SU-DHL-6 (cell line): ENCODE data around the gene PNMT.

ENCODE experiments used
- H2AFZ ChIP-seq: fragments of 200-600 bp; sonication (generic); 2 replicates; pipeline ENCODE4 v1.6.1; 2014; ENCODE audit warnings: low read depth, mild to moderate bottlenecking, moderate library complexity, mixed read lengths, antibody characterized with exemption, low read length; ENCODE audit not compliant: severe bottlenecking
- H3F3A ChIP-seq: fragments of 200-600 bp; shearing (Covaris generic); 2 replicates; pipeline ENCODE4 v1.6.0; 2016; ENCODE audit warnings: antibody characterized with exemption, mild to moderate bottlenecking; ENCODE audit not compliant: insufficient read depth
- H3K27ac ChIP-seq: fragments of 200-600 bp; sonication (generic); 2 replicates; pipeline ENCODE4 v1.5.1; 2016; ENCODE audit warnings: low read depth, mild to moderate bottlenecking, low read length, moderate library complexity, mixed read lengths
- H3K27me3 ChIP-seq: fragments of 200-600 bp; sonication (generic), shearing (Covaris generic); 2 replicates; pipeline ENCODE4 v1.6.0; 2014; ENCODE audit warnings: mild to moderate bottlenecking, low read length
- H3K36me3 ChIP-seq: fragments of 200-600 bp; sonication (generic); 2 replicates; pipeline ENCODE4 v1.6.1; 2014; ENCODE audit warnings: mild to moderate bottlenecking, low read length, mixed read lengths
- H3K4me2 ChIP-seq: fragments of 300-600, 200-600 bp; shearing (Covaris generic), sonication (generic); 2 replicates; pipeline ENCODE4 v1.6.0; 2014; ENCODE audit warnings: low read length, low read depth, mild to moderate bottlenecking; ENCODE audit not compliant: poor library complexity, severe bottlenecking
- H3K4me3 ChIP-seq: fragments of 200-600 bp; sonication (generic); 2 replicates; pipeline ENCODE4 v1.5.1; 2014; ENCODE audit warnings: antibody characterized with exemption, low read length, mild to moderate bottlenecking, mixed read lengths; ENCODE audit not compliant: insufficient read depth, poor library complexity, severe bottlenecking
- H3K79me2 ChIP-seq: fragments of 200-600 bp; sonication (generic); 2 replicates; pipeline ENCODE4 v1.6.1; 2014; ENCODE audit warnings: mild to moderate bottlenecking, low read length, moderate library complexity; ENCODE audit not compliant: insufficient read depth
- H3K9ac ChIP-seq: fragments of 200-600 bp; sonication (generic); 2 replicates; pipeline ENCODE4 v1.7.0; 2014; ENCODE audit warnings: mild to moderate bottlenecking, low read length
- H3K9me2 ChIP-seq: fragments of 200-600 bp; sonication (generic); replicated peaks from 2 replicates; pipeline ENCODE4 v1.6.1; 2014; ENCODE audit warnings: low read length; ENCODE audit not compliant: insufficient read depth
- H3K9me3 ChIP-seq: fragments of 200-600 bp; sonication (generic); 2 replicates; pipeline ENCODE4 v1.6.1; 2014; ENCODE audit warnings: low read length, mixed read lengths; ENCODE audit not compliant: insufficient read depth
- H4K20me1 ChIP-seq: fragments of 200-600 bp; sonication (generic); 2 replicates; pipeline ENCODE4 v1.6.1; 2014; ENCODE audit warnings: low read depth, mild to moderate bottlenecking, antibody characterized with exemption, low read length, moderate library complexity, mixed read lengths
- EZH2phosphoT487 ChIP-seq: fragments of 200-600 bp; sonication (generic), shearing (Covaris generic); conservative IDR thresholded peaks from 2 replicates; pipeline ENCODE4 v1.6.1; 2018; ENCODE audit warnings: mild to moderate bottlenecking, antibody characterized with exemption, low read length, moderate library complexity, mixed read lengths
- TF ChIP-seq, protein P1 (sequence below): fragments of 200-600 bp; sonication (generic); IDR thresholded peaks from one replicate; pipeline ENCODE4 v1.5.1; 2017; ENCODE audit warnings: antibody characterized with exemption, mild to moderate bottlenecking, low read length, moderate library complexity; ENCODE audit not compliant: insufficient read depth, poor library complexity, severe bottlenecking

The PNMT gene

GRCh38 chr17:39670746-39671145 is 2.5 kb downstream of the PNMT start:
- no peaks in the 10 kb centered on the region for H3F3A ChIP-seq
- H3K9me3 ChIP-seq: no peaks in the 10 kb centered on the region
- no peaks in the 10 kb centered on the region for H3K27me3 ChIP-seq
- H3K79me2 ChIP-seq: no peaks in the 10 kb centered on the region
- H3K4me2 ChIP-seq: no peak overlapping the region
- H3K4me3 ChIP-seq: no peak overlapping the region
- H3K36me3 ChIP-seq: no peaks in the 10 kb centered on the region
- no peak overlapping the region for H3K27ac ChIP-seq
- no peak overlapping the region for H3K9ac ChIP-seq
- no peak overlapping the region for H2AFZ ChIP-seq
- H4K20me1 ChIP-seq: no peaks in the 10 kb centered on the region
- H3K9me2 ChIP-seq: no peaks in the 10 kb centered on the region
- TF ChIP-seq, protein P1, sequence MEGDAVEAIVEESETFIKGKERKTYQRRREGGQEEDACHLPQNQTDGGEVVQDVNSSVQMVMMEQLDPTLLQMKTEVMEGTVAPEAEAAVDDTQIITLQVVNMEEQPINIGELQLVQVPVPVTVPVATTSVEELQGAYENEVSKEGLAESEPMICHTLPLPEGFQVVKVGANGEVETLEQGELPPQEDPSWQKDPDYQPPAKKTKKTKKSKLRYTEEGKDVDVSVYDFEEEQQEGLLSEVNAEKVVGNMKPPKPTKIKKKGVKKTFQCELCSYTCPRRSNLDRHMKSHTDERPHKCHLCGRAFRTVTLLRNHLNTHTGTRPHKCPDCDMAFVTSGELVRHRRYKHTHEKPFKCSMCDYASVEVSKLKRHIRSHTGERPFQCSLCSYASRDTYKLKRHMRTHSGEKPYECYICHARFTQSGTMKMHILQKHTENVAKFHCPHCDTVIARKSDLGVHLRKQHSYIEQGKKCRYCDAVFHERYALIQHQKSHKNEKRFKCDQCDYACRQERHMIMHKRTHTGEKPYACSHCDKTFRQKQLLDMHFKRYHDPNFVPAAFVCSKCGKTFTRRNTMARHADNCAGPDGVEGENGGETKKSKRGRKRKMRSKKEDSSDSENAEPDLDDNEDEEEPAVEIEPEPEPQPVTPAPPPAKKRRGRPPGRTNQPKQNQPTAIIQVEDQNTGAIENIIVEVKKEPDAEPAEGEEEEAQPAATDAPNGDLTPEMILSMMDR: no peak
- TF ChIP-seq EZH2phosphoT487: no peak

GRCh38 chr17:39671651-39672521 is 3.6 kb downstream of the PNMT start:
- Histone ChIP-seq H3K27ac (no peak overlapping the region), H3K79me2 (no peaks in the 10 kb centered on the region), H3K9me3 (no peaks in the 10 kb centered on the region), H2AFZ (no peak overlapping the region), H3K9me2 (no peaks in the 10 kb centered on the region), H3K27me3 (no peaks in the 10 kb centered on the region), H4K20me1 (no peaks in the 10 kb centered on the region), H3K4me3 (no peak overlapping the region), H3K4me2 (no peak overlapping the region), H3F3A (no peaks in the 10 kb centered on the region), H3K9ac (no peak overlapping the region), H3K36me3 (no peaks in the 10 kb centered on the region)
- TF ChIP-seq EZH2phosphoT487: no peak
- TF ChIP-seq, protein P1: peak; percentile 69

DNA sequence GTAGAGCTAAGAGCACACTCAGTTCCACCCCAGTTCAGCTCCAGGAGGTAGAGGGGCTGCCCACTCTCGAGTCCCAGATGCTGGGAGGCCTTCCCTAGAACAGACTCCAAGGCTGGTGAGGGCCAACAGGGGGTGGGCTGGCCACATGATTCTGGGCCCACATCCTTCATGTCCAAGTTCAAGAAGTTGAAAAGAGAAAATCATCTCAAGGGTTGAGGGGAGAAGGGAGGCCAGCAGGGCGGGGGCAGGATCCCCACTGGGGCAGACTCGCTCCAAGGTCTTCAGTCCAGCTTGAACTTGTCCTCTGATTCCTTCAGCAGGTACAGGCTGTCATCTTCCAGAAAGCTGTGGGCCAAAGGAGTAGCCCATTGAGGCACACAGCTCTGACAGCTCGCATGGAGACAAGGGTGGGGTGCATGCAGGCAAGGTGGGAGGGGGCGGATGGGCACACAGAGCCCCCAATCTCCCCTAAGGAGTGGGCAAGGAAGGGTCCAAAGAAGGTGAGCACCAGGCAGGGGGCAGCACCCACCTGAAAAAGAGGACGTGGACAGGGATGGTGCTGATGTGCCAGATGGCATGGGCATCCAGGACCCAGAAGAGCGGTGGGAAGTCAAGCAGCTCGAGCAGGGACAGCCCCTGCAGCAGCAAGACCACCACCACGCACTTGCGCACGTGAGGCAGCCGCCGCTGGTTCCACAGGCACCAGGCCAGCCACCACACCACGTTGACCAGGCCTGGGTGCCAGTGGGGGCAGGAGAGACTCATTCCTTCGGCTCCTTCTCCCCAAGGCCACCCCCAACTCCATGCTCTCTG is 4.5 kb downstream of the PNMT start:
- no peaks in the 10 kb centered on the region for H3K79me2 ChIP-seq
- H3K9ac ChIP-seq: no peak overlapping the region
- H4K20me1 ChIP-seq: no peaks in the 10 kb centered on the region
- no peaks in the 10 kb centered on the region for H3K9me3 ChIP-seq
- no peak overlapping the region for H3K4me3 ChIP-seq
- TF ChIP-seq EZH2phosphoT487: no peak
- TF ChIP-seq, protein P1: no peak
- H3K27ac ChIP-seq: no peak overlapping the region
- H3K4me2 ChIP-seq: no peak overlapping the region
- H3F3A ChIP-seq: no peaks in the 10 kb centered on the region
- no peaks in the 10 kb centered on the region for H3K27me3 ChIP-seq
- no peaks in the 10 kb centered on the region for H3K36me3 ChIP-seq
- H3K9me2 ChIP-seq: no peaks in the 10 kb centered on the region
- no peak overlapping the region for H2AFZ ChIP-seq
